Common myeloid progenitor, CD34-positive (primary cell): ENCODE measurements around the gene MLLT3.

ENCODE experiments used
- CTCF ChIA-PET: fragments of 350-600 bp; sonication (Branson Sonifier 250); formaldehyde crosslinking; loops from one replicate; lab custom pipeline; 2021; ENCODE audit warnings: antibody characterized with exemption; lab: Charles Lee
- POLR2A ChIA-PET: fragments of 350-600 bp; sonication (Branson Sonifier 250); formaldehyde crosslinking; loops from one replicate; lab custom pipeline; 2021; ENCODE audit warnings: antibody characterized with exemption; lab: Charles Lee
- DNase-seq, 3 donors: peaks; one replicate each; pipeline versions ENCODE4 v3.0.0 to v3.0.0-alpha.2; 2013
- H3K27ac ChIP-seq, 2 experiments: 1 replicate in 1 of 2; 2 replicates in 1 of 2; pipeline ENCODE4 v1.7.0; 2013; ENCODE audit warnings: inconsistent platforms in 2 of 2, low read length in 2 of 2, mild to moderate bottlenecking in 2 of 2, low read depth in 1 of 2, moderate library complexity in 1 of 2; ENCODE audit not compliant: severe bottlenecking in 2 of 2, insufficient read depth in 1 of 2, poor library complexity in 1 of 2
- H3K27me3 ChIP-seq, 5 experiments: replicated peaks in 2 of 5; 1 replicate in 3 of 5; 2 replicates in 2 of 5; pipeline versions ENCODE4 v1.6.1 to v1.7.0; 2013; ENCODE audit warnings: low read length in 4 of 5, mild to moderate bottlenecking in 2 of 5, moderate library complexity in 2 of 5, inconsistent platforms in 1 of 5; ENCODE audit not compliant: insufficient read depth in 5 of 5, control insufficient read depth in 4 of 5
- H3K36me3 ChIP-seq, 4 experiments: 1 replicate in 2 of 4; 2 replicates in 2 of 4; pipeline versions ENCODE4 v1.6.1 to v1.7.0; 2013; ENCODE audit warnings: low read length in 3 of 4, control low read depth in 1 of 4, mild to moderate bottlenecking in 1 of 4; ENCODE audit not compliant: control insufficient read depth in 4 of 4, insufficient read depth in 4 of 4
- H3K4me1 ChIP-seq, 4 experiments: 1 replicate in 3 of 4; 2 replicates in 1 of 4; pipeline versions ENCODE4 v1.6.1 to v1.7.1; 2013; ENCODE audit warnings: low read length in 3 of 4, mild to moderate bottlenecking in 3 of 4, control low read depth in 1 of 4, inconsistent platforms in 1 of 4, moderate library complexity in 1 of 4; ENCODE audit not compliant: control insufficient read depth in 4 of 4, insufficient read depth in 4 of 4; ENCODE audit errors: control extremely low read depth in 1 of 4
- H3K4me3 ChIP-seq, 7 experiments: 1 replicate in 4 of 7; 2 replicates in 3 of 7; pipeline versions ENCODE4 v1.5.1 to v1.7.0; 2013; ENCODE audit warnings: mild to moderate bottlenecking in 7 of 7, low read length in 6 of 7, moderate library complexity in 6 of 7, inconsistent platforms in 2 of 7, low read depth in 2 of 7, control low read depth in 1 of 7; ENCODE audit not compliant: insufficient read depth in 4 of 7, control insufficient read depth in 1 of 7; ENCODE audit errors: extremely low read depth in 1 of 7
- H3K9me3 ChIP-seq, 5 experiments: 1 replicate in 4 of 5; 2 replicates in 1 of 5; pipeline versions ENCODE4 v1.6.1 to v1.7.1; 2013; ENCODE audit warnings: low read length in 4 of 5, mild to moderate bottlenecking in 2 of 5, inconsistent platforms in 1 of 5, low read depth in 1 of 5, moderate library complexity in 1 of 5; ENCODE audit not compliant: control insufficient read depth in 4 of 5, insufficient read depth in 2 of 5; ENCODE audit errors: control extremely low read depth in 1 of 5
- WGBS: methylation state at CpG from one replicate; pipeline ENCODE4 v1.1.5; 2013; ENCODE audit not compliant: insufficient coverage; 5-methylcytosine and 5-hydroxymethylcytosine counted together

Gene MLLT3

DNA sequence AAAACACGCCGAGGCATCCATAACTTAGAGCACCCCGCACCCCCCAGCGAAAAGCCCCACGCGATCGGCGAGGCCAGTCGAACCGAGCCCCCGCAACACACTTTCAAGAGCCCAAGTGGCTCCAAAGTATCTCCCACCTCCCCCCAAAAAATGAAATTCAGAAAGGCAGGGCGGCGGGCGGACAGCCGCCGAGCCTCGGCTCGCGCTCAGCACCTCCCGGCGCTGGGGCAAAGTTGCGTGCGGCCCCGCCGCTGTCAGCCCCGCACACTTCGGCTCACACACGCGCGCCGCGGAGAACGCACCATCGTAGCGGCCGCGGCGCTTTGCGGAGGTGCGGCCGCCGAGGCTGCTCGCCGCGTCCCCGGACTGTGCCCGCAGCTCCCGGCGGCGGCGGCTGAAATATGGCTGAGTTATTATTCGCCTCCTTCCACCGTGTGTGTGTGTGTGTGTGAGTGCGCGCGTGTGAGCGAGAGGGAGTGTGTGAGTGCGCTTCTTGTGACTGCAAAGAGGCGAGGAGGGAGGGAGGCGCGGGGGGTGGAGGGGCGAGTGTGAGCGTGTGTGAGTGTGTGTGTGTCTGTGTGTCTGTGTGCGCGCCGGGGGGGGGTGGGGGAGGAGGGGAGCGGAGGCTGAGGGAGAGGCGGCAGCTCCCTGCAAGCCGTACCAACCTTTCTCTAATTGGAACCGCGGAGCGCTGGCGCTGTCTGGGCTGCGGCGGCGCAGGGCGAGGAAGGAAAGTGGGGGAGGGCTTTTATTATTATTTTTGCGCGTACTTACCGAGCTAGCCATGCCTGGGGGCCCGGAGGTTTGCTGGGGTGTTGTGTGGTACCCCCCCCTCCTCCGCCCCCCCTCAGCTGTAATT lies 599 bp downstream of the MLLT3 start:
- Histone ChIP-seq H3K27ac (peak overlapping the region in 1 of 2 experiments; percentile 73), H3K4me3 (peak overlapping the region; percentile 84 to 99 (median 97)), H3K36me3 (no peaks in the 10 kb centered on the region), H3K9me3 (no peaks in the 10 kb centered on the region), H3K4me1 (peaks cover 11 to 42% (median 34%) of the 10 kb centered on the region in 4 experiments), H3K27me3 (no peaks in the 10 kb centered on the region)
- WGBS = 0% methylated on average over 48 of the region's 82 CpGs
- peak; percentile 81 to 91 (median 85) for DNase-seq
- POLR2A ChIA-PET = interaction anchor here (0.7 to 1.5 kb wide), 4 partner anchors 14 to 268 kb away, joined by 3 to 4 read pairs (median 3); no protein-coding TSS in a partner anchor
- CTCF ChIA-PET = interaction anchor here (0.8 to 4.5 kb wide), 10 partner anchors 9 to 319 kb away, joined by 3 to 36 read pairs (median 5); no protein-coding TSS in a partner anchor

DNA sequence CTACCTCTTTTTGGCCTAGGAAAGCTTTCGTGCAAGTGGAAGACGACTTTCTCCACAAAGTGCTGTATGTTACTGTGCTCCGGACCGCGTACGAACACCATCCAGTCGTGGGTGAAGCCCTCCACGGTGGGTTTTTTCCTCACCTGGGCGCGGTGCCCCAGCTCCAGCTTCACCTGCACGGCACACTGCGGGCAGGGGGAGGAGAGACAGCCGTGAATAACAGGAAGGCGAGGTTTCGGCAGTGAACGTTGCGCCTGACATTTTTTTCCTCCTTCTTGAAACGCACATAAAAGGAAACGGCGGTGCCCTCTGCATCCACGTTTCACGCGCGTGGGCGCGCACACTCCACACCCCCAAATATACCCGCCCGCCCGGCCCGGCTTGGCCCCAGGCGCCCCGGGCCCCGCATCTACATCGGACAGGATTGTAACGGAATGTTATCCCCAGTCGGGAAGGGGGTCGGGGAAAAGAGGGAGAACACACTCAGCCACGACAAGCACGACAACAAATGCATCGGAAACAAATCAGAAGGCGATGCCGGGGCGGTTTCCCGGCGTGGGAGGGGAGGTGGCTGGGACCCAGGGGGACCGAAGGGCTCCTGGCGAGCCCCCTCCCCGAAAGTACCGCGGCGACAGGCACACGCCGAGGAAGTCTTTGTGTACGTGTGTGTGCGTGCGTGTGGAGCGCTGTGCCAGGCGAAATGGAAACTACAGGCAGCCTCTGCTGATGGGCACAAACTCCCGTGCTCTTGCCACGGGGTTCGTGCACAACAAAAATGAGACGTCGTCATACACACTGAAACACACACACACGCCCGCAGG lies 1.4 kb downstream of the MLLT3 start:
- POLR2A ChIA-PET = interaction anchor here (0.7 to 1.5 kb wide), 3 partner anchors 13 to 210 kb away, joined by 3 to 4 read pairs (median 3); no protein-coding TSS in a partner anchor
- peak overlapping the region; percentile 84 to 99 (median 97) for H3K4me3 ChIP-seq
- CTCF ChIA-PET = interaction anchor here (0.8 to 4.5 kb wide), 4 partner anchors 8 to 201 kb away, joined by 3 to 20 read pairs (median 8); no protein-coding TSS in a partner anchor
- no peaks in the 10 kb centered on the region for H3K9me3 ChIP-seq
- peak overlapping the region in 1 of 2 experiments; percentile 73 for H3K27ac ChIP-seq
- H3K4me1 ChIP-seq = peaks cover 11 to 42% (median 34%) of the 10 kb centered on the region in 4 experiments
- DNase-seq = peak; percentile 51 to 75 (median 67)
- no peaks in the 10 kb centered on the region for H3K36me3 ChIP-seq
- H3K27me3 ChIP-seq = no peaks in the 10 kb centered on the region
- 0% methylated on average over 39 of the region's 65 CpGs for WGBS

DNA sequence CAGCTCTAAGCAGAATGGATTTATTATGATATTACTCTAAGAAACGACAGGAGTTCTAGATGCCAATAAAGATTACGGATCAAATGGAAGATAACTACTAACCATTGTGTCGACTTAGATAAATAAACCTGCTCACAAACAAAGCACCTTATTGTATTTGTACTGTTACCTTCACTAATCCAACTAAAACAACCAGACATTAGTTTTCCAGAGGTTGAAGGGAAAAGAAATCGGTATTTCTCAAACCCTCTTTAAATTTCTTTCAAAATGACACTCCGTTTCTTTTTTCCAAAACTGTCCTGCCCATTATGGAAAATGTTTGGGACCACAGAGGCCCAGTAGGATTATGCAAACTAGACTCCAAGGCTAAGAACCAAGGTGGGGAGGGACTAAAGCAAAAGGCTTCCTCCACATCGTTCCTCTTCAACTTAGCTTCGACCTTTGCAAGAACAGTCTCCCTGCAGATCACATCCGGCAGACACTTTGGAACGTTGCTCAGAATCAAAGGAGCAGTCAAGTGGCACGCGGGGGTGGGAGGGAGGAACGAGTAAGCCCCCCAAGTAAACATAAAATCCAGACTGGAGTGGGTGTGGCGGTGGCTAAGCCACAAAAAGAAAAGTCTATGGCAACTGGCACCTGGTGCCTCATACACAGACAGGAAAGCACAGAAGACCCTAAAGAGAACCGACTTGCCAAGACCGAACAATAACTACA lies 2.7 kb downstream of the MLLT3 start:
- POLR2A ChIA-PET = interaction anchor here (1.1 kb wide), 1 partner anchor 10 kb away, joined by 5 read pairs; no protein-coding TSS in a partner anchor
- Histone ChIP-seq H3K27me3 (no peaks in the 10 kb centered on the region), H3K4me3 (peak overlapping the region; percentile 84 to 99 (median 97)), H3K9me3 (no peaks in the 10 kb centered on the region), H3K27ac (no peak overlapping the region), H3K4me1 (peaks cover 11 to 40% (median 32%) of the 10 kb centered on the region in 4 experiments), H3K36me3 (no peaks in the 10 kb centered on the region)
- peak in 2 of 3 donors; percentile 41 to 60 for DNase-seq
- CTCF ChIA-PET = interaction anchor here (0.9 to 3.0 kb wide), 4 partner anchors 9 to 84 kb away, joined by 3 to 10 read pairs (median 7); no protein-coding TSS in a partner anchor
- 15% methylated on average over 9 of the region's 15 CpGs for WGBS

DNA sequence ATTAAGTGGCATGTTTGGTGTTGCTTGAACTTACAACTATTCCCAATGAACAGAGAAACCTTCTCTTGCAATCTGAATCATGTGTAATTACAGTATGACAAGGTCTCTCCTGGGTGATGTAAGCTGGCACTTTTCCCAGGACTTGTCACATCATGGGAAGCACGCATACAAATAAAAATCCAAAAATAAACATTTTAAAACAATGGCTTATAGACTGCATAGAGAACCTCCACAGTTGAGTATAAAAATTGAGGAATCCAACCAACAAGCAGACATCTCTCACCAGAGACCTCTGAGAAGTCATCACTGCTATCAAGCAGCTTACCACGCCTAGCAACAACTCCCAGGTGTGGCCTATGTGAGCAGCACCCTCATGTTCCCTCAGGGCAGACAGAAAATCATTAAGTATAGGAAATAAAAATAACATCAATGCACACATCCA lies 3.9 kb downstream of the MLLT3 start:
- POLR2A ChIA-PET = interaction anchor here (1.1 kb wide), 1 partner anchor 8 kb away, joined by 5 read pairs; no protein-coding TSS in a partner anchor
- Histone ChIP-seq H3K9me3 (no peaks in the 10 kb centered on the region), H3K27me3 (no peaks in the 10 kb centered on the region), H3K36me3 (no peaks in the 10 kb centered on the region), H3K4me3 (peak overlapping the region in 1 of 7 experiments; percentile 97), H3K27ac (no peak overlapping the region), H3K4me1 (peaks cover 0 to 28% (median 21%) of the 10 kb centered on the region in 4 experiments)
- WGBS = no CpG with 5 or more reads among the region's 2 CpGs
- CTCF ChIA-PET = interaction anchor here (0.9 to 3.0 kb wide), 3 partner anchors 8 to 13 kb away, joined by 3 to 10 read pairs (median 10); no protein-coding TSS in a partner anchor
- no peak for DNase-seq

DNA sequence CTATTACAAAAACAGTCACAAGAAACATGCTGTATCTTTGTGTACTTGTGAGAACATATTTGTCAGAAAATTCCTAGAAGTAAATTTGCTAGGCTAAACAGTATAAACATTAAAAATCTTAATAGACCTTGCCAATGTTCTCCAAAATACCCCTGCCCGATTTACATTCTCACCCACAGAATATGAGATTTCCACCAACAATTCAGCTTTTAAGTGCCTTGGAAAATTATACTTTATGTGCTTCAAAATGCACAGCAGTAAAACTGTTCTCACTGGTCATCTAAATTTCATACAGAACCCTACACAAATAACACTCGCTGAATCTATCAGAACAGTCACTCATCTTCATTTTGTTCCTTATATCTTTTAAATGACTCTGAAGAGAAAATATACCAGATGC lies 5.5 kb downstream of the MLLT3 start:
- no peaks in the 10 kb centered on the region for H3K27me3 ChIP-seq
- H3K36me3 ChIP-seq = no peaks in the 10 kb centered on the region
- peaks cover 0 to 23% (median 18%) of the 10 kb centered on the region in 4 experiments for H3K4me1 ChIP-seq
- POLR2A ChIA-PET = no interaction called here
- no peaks in the 10 kb centered on the region for H3K9me3 ChIP-seq
- H3K27ac ChIP-seq = no peak overlapping the region
- WGBS = 94% methylated on average over 2 of the region's 2 CpGs
- H3K4me3 ChIP-seq = no peak overlapping the region
- no peak for DNase-seq
- CTCF ChIA-PET = interaction anchor here (1.3 kb wide), 1 partner anchor 11 kb away, joined by 3 read pairs; no protein-coding TSS in a partner anchor

DNA sequence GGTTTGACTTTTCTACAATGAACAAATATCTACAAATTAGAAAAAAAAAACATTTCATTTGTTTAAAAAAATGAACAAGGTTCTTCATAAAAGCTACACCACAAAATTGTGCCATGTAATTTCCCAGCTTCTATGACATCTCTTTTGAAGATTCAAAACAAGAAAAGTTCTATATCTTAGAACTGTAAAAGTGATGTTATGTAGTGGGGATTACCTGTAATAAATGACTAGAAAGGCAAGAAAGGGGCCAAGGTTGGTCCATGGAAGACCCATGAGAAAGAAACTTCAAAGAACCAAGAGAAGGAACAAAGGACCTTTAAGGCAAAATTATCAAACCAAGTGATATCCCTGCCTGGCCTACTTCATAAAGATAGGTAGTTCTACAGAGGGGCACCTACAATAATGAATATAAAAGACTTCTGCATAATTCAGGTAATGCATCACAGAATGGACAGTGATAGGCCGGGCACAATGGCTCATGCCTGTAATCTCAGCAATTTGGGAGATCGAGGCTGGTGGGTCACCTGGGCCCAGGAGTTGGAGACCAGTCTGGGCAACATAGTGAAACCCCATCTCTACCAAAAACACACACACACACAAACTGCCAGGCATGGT lies 7.6 kb downstream of the MLLT3 start:
- no CpG with 5 or more reads among the region's 2 CpGs for WGBS
- Histone ChIP-seq H3K36me3 (no peaks in the 10 kb centered on the region), H3K4me3 (no peak overlapping the region), H3K27ac (no peak overlapping the region), H3K4me1 (peaks cover 0 to 34% (median 21%) of the 10 kb centered on the region in 4 experiments), H3K9me3 (no peaks in the 10 kb centered on the region), H3K27me3 (no peaks in the 10 kb centered on the region)
- ChIA-PET POLR2A (no interaction called here), CTCF (interaction anchor here (2.0 to 3.8 kb wide), 2 partner anchors 9 kb away, joined by 7 to 20 read pairs; partner anchors contain the start of gene MLLT3)
- no peak for DNase-seq
